Stomach (tissue), 4 donors: ENCODE results near the gene SCN5A.

ENCODE experiments used
- EP300 ChIP-seq: sonication (generic); formaldehyde crosslinking; IDR thresholded peaks from one replicate; pipeline ENCODE4 v1.6.1; 2017; ENCODE audit warnings: antibody characterized with exemption
- POLR2A ChIP-seq, 4 donors: fragments of 450-650 bp; IDR thresholded peaks; one replicate each; pipeline ENCODE4 v1.6.1; 2016; ENCODE audit warnings: antibody characterized with exemption in 4 of 4, control low read depth in 2 of 4, mild to moderate bottlenecking in 1 of 4, moderate library complexity in 1 of 4
- TF ChIP-seq, protein P1 (sequence below), 7 experiments: fragments of 450-650 bp in 4 of 7; fragments of 200-600 bp in 3 of 7; sonication (generic) in 3 of 7; IDR thresholded peaks; one replicate each; pipeline ENCODE4 v1.5.1; 2016 to 2019; ENCODE audit warnings: antibody characterized with exemption in 7 of 7, control low read depth in 2 of 7, mild to moderate bottlenecking in 1 of 7

DNA sequence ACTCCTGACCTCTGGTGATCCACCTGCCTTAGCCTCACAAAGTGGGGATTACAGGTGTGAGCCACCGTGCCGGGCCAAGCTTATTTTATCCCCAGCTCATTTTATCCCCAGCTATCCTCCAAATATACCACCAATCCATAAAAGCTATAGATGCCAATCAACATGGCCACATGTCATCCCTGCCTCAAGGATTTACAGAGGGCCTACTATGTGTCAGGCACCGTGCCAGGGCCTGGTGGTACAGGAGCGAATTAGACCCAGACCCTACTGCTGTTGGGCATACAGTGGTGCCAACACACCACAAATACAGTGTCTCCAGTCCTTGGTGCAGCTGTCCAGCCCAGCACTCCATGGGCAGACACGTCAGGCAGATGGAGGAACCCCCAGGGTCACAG, 73.4 kb downstream of the SCN5A start:
- TF ChIP-seq POLR2A (IDR thresholded peaks at IDR 0.05) (no peak), EP300 (no peak)
- TF ChIP-seq, protein P1, sequence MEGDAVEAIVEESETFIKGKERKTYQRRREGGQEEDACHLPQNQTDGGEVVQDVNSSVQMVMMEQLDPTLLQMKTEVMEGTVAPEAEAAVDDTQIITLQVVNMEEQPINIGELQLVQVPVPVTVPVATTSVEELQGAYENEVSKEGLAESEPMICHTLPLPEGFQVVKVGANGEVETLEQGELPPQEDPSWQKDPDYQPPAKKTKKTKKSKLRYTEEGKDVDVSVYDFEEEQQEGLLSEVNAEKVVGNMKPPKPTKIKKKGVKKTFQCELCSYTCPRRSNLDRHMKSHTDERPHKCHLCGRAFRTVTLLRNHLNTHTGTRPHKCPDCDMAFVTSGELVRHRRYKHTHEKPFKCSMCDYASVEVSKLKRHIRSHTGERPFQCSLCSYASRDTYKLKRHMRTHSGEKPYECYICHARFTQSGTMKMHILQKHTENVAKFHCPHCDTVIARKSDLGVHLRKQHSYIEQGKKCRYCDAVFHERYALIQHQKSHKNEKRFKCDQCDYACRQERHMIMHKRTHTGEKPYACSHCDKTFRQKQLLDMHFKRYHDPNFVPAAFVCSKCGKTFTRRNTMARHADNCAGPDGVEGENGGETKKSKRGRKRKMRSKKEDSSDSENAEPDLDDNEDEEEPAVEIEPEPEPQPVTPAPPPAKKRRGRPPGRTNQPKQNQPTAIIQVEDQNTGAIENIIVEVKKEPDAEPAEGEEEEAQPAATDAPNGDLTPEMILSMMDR (IDR thresholded peaks at IDR 0.05) = no peak
